ENCODE data around the gene PRSS53. TPM values are rescaled to one million over a fixed set of nuclear protein-coding genes. Genes with fewer than 3 reads are reported as not detected.
"Not testable (repeated sequence)": the region's sequence is repeated elsewhere in the genome, so short reads cannot be mapped to it uniquely, and the experiment has no call there.

The PRSS53 gene
- 2.8 and 3.2 TPM in 2 replicates for total RNA-seq
- long read RNA-seq, result 0 reads

- Mint-ChIP-seq H3K4me3 (ENCODE audit: unreplicated experiment) (no peak within 1 kb of the TSS), H3K4me1 (ENCODE audit: unreplicated experiment) (peaks cover 15% of the 10 kb centered on the region), H3K27me3 (ENCODE audit: unreplicated experiment) (no peaks in the 10 kb centered on the region), H3K9me3 (ENCODE audit: unreplicated experiment) (no peaks in the 10 kb centered on the region), H3K36me3 (ENCODE audit: unreplicated experiment) (peaks cover 6% of the 10 kb centered on the region), H3K27ac (ENCODE audit: unreplicated experiment) (no peak within 1 kb of the TSS)
- DNase-seq (ENCODE audit: extremely low spot score, unreplicated experiment), result no peak
- TF ChIP-seq CTCF (IDR thresholded peaks at IDR 0.05), result no peak
These were observed at the start of gene PRSS53 for GRCh38 chr16:31088459-31089183. TSS of gene PRSS53 (minus strand) at chr16:31088943. CDS start at chr16:31088809, 134 bp downstream.

- H3K4me3 Mint-ChIP-seq (ENCODE audit: unreplicated experiment); H3K27me3 Mint-ChIP-seq (ENCODE audit: unreplicated experiment); H3K36me3 Mint-ChIP-seq (ENCODE audit: unreplicated experiment); DNase-seq (ENCODE audit: extremely low spot score, unreplicated experiment); H3K27ac Mint-ChIP-seq (ENCODE audit: unreplicated experiment); H3K9me3 Mint-ChIP-seq (ENCODE audit: unreplicated experiment): not testable (repeated sequence)
- peaks cover 18% of the 10 kb centered on the region for H3K4me1 Mint-ChIP-seq (ENCODE audit: unreplicated experiment)
These were observed 48.2 kb upstream of the PRSS53 start for GRCh38 chr16:31136822-31137499.

GRCh38 chr16:31136287-31136662 is 47.5 kb upstream of the PRSS53 start:
- no peaks in the 10 kb centered on the region for H3K36me3 Mint-ChIP-seq (ENCODE audit: unreplicated experiment)
- no peaks in the 10 kb centered on the region for H3K27me3 Mint-ChIP-seq (ENCODE audit: unreplicated experiment)
- H3K27ac Mint-ChIP-seq (ENCODE audit: unreplicated experiment), result no peak overlapping the region
- no peak overlapping the region for H3K4me3 Mint-ChIP-seq (ENCODE audit: unreplicated experiment)
- peaks cover 11% of the 10 kb centered on the region for H3K4me1 Mint-ChIP-seq (ENCODE audit: unreplicated experiment)
- no peak for TF ChIP-seq CTCF (IDR thresholded peaks at IDR 0.05)
- H3K9me3 Mint-ChIP-seq (ENCODE audit: unreplicated experiment), result no peaks in the 10 kb centered on the region
- no peak for DNase-seq (ENCODE audit: extremely low spot score, unreplicated experiment)

GRCh38 chr16:31135535-31136286 is 47.0 kb upstream of the PRSS53 start, which contains the start of gene PRSS8:
TSS of gene PRSS8 (minus strand) at chr16:31135727. CDS start at chr16:31135498, 229 bp downstream.
- no peaks in the 10 kb centered on the region for H3K36me3 Mint-ChIP-seq (ENCODE audit: unreplicated experiment)
- H3K27me3 Mint-ChIP-seq (ENCODE audit: unreplicated experiment), result no peaks in the 10 kb centered on the region
- no peak within 1 kb of the TSS for H3K4me3 Mint-ChIP-seq (ENCODE audit: unreplicated experiment)
- no peak for DNase-seq (ENCODE audit: extremely low spot score, unreplicated experiment)
- H3K27ac Mint-ChIP-seq (ENCODE audit: unreplicated experiment), result no peak within 1 kb of the TSS
- no peaks in the 10 kb centered on the region for H3K9me3 Mint-ChIP-seq (ENCODE audit: unreplicated experiment)
- no peak for TF ChIP-seq CTCF (IDR thresholded peaks at IDR 0.05)
- peaks cover 7% of the 10 kb centered on the region for H3K4me1 Mint-ChIP-seq (ENCODE audit: unreplicated experiment)

- TF ChIP-seq CTCF (IDR thresholded peaks at IDR 0.05), result no peak
- DNase-seq (ENCODE audit: extremely low spot score, unreplicated experiment), result no peak
- Mint-ChIP-seq H3K4me1 (ENCODE audit: unreplicated experiment) (peaks cover 6% of the 10 kb centered on the region), H3K4me3 (ENCODE audit: unreplicated experiment) (no peak overlapping the region), H3K9me3 (ENCODE audit: unreplicated experiment) (no peaks in the 10 kb centered on the region), H3K27ac (ENCODE audit: unreplicated experiment) (no peak overlapping the region), H3K36me3 (ENCODE audit: unreplicated experiment) (peaks cover 2% of the 10 kb centered on the region), H3K27me3 (ENCODE audit: unreplicated experiment) (no peaks in the 10 kb centered on the region)
These were observed 46.1 kb upstream of the PRSS53 start for GRCh38 chr16:31134625-31135534.
